CD8-positive, alpha-beta memory T cell (primary cell): Measurements from ENCODE around the gene PDGFD. TPM values are rescaled to one million over a fixed set of nuclear protein-coding genes. Genes with fewer than 3 reads are reported as not detected.
"Not testable (repeated sequence)": the region's sequence is repeated elsewhere in the genome, so short reads cannot be mapped to it uniquely, and the experiment has no call there.

Source experiments
- CTCF ChIA-PET: fragments of 350-600 bp; sonication (Branson Sonifier 250); formaldehyde crosslinking; loops from one replicate; lab custom pipeline; 2021; ENCODE audit warnings: antibody characterized with exemption; lab: Charles Lee
- POLR2A ChIA-PET: fragments of 350-600 bp; sonication (Branson Sonifier 250); formaldehyde crosslinking; loops from one replicate; lab custom pipeline; 2021; ENCODE audit warnings: antibody characterized with exemption; lab: Charles Lee
- DNase-seq, 5 donors: peaks; one replicate each; pipeline versions ENCODE4 v3.0.0 to v3.0.0-alpha.2; 2020 to 2022; ENCODE audit warnings: mixed read lengths in 1 of 5
- H3K27ac ChIP-seq: one replicate; pipeline ENCODE4 v1.7.0; 2013; ENCODE audit warnings: low read depth, mild to moderate bottlenecking, low read length, moderate library complexity
- H3K27me3 ChIP-seq: 2 replicates; pipeline ENCODE4 v1.7.0; 2013; ENCODE audit warnings: low read length, mild to moderate bottlenecking; ENCODE audit not compliant: insufficient read depth, poor library complexity, severe bottlenecking
- H3K36me3 ChIP-seq: 2 replicates; pipeline ENCODE4 v1.7.0; 2013; ENCODE audit warnings: mild to moderate bottlenecking, low read length, moderate library complexity; ENCODE audit not compliant: insufficient read depth
- H3K4me1 ChIP-seq: 2 replicates; pipeline ENCODE4 v1.7.0; 2013; ENCODE audit warnings: mild to moderate bottlenecking, low read length, moderate library complexity; ENCODE audit not compliant: insufficient read depth
- H3K4me3 ChIP-seq: 2 replicates; pipeline ENCODE4 v1.7.0; 2013; ENCODE audit warnings: mild to moderate bottlenecking, low read length
- H3K9me3 ChIP-seq: 2 replicates; pipeline ENCODE4 v1.7.0; 2013; ENCODE audit warnings: mild to moderate bottlenecking, low read length
- H3K27ac Mint-ChIP-seq, 8 donors: one replicate each; pipeline ENCODE4 v1.8.0; 2020 to 2021; ENCODE audit warnings: mixed read lengths in 8 of 8, mild to moderate bottlenecking in 6 of 8, inconsistent platforms in 3 of 8, moderate library complexity in 3 of 8
- H3K27me3 Mint-ChIP-seq, 2 donors: one replicate each; pipeline ENCODE4 v1.8.0; 2020 to 2021; ENCODE audit warnings: mixed read lengths in 2 of 2, mild to moderate bottlenecking in 1 of 2, moderate library complexity in 1 of 2
- H3K36me3 Mint-ChIP-seq, 3 donors: one replicate each; pipeline ENCODE4 v1.8.0; 2020 to 2021; ENCODE audit warnings: mixed read lengths in 3 of 3, inconsistent platforms in 1 of 3, mild to moderate bottlenecking in 1 of 3
- H3K4me1 Mint-ChIP-seq, 3 donors: one replicate each; pipeline ENCODE4 v1.8.0; 2020 to 2021; ENCODE audit warnings: mixed read lengths in 3 of 3, inconsistent platforms in 1 of 3, mild to moderate bottlenecking in 1 of 3
- H3K4me3 Mint-ChIP-seq, 7 donors: one replicate each; pipeline ENCODE4 v1.8.0; 2020 to 2021; ENCODE audit warnings: mixed read lengths in 7 of 7, mild to moderate bottlenecking in 6 of 7, moderate library complexity in 4 of 7, inconsistent platforms in 2 of 7
- H3K9me3 Mint-ChIP-seq, 5 donors: one replicate each; pipeline ENCODE4 v1.8.0; 2020 to 2022; ENCODE audit warnings: mixed read lengths in 5 of 5, mild to moderate bottlenecking in 3 of 5, moderate library complexity in 2 of 5, inconsistent platforms in 1 of 5
- polyA plus RNA-seq: library from polyadenylated mRNA; unstranded; fragments of 300-500 nt; fragmentation: Illumina TruSeq; gene quantifications from one replicate; pipeline ENCODE4 v1.2.3, GENCODE V29; 2021
- total RNA-seq, 2 experiments: library from RNA; stranded (reverse); gene quantifications; one replicate each; pipeline ENCODE4 v1.2.3, GENCODE V29; 2021

Gene PDGFD
- total and polyA plus RNA-seq, 3 experiments from 2014 or later = 0.15 to 8.1 (median 0.29) TPM

GRCh38 chr11:104055596-104055995 lies 108.4 kb downstream of the PDGFD start:
- H3K9me3 ChIP-seq = no peaks in the 10 kb centered on the region
- ChIA-PET CTCF (no interaction called here), POLR2A (no interaction called here)
- no peak for DNase-seq
- no peak overlapping the region for H3K27ac ChIP-seq
- no peak overlapping the region for H3K27ac Mint-ChIP-seq
- H3K27me3 Mint-ChIP-seq = no peaks in the 10 kb centered on the region
- H3K27me3 ChIP-seq = no peaks in the 10 kb centered on the region
- H3K36me3 Mint-ChIP-seq = no peaks in the 10 kb centered on the region
- no peak overlapping the region for H3K4me3 ChIP-seq
- no peaks in the 10 kb centered on the region for H3K4me1 Mint-ChIP-seq
- H3K4me1 ChIP-seq = no peaks in the 10 kb centered on the region
- H3K4me3 Mint-ChIP-seq = no peak overlapping the region
- H3K36me3 ChIP-seq = no peaks in the 10 kb centered on the region
- H3K9me3 Mint-ChIP-seq = peaks cover 0 to 2% (median 0%) of the 10 kb centered on the region in 5 donors

DNA sequence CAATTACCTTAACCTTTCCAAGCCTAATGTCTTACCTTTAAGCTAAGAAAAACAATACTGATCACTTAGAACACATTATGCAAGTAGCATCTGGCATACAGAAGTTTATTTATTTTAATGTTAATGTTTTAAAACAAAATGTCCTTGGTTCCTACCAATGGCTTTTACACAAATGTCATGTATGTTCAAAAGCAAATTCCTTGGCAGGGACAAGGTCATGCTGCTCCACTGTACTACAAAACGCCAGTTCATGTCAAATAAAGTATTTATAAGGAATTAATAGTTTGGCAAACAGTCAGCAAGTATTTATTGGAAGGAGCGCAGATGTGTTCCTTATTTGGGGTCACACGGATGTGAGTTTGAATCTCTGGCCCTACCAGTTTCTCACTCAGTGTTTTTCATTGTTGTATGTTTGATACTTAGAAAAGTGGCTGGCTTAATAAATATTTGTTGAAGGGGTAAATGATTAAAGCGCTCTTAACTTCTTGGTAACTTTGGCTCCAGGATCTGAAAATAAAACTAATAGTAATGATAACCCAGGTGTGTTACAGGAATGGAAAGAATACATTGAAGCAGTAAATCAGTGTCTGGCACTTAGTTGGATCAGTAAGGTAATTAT lies 108.9 kb downstream of the PDGFD start:
- Mint-ChIP-seq H3K9me3 (peaks cover 0 to 2% (median 0%) of the 10 kb centered on the region in 5 donors), H3K4me3 (no peak overlapping the region), H3K27ac (no peak overlapping the region), H3K4me1 (no peaks in the 10 kb centered on the region), H3K36me3 (no peaks in the 10 kb centered on the region), H3K27me3 (no peaks in the 10 kb centered on the region)
- Histone ChIP-seq H3K4me1 (no peaks in the 10 kb centered on the region), H3K27ac (no peak overlapping the region), H3K4me3 (no peak overlapping the region), H3K27me3 (no peaks in the 10 kb centered on the region), H3K36me3 (no peaks in the 10 kb centered on the region), H3K9me3 (no peaks in the 10 kb centered on the region)
- ChIA-PET POLR2A (no interaction called here), CTCF (no interaction called here)
- DNase-seq = no peak

- Mint-ChIP-seq H3K4me1 (no peaks in the 10 kb centered on the region), H3K27ac (no peak overlapping the region), H3K27me3 (no peaks in the 10 kb centered on the region), H3K9me3 (peaks cover 0 to 2% (median 0%) of the 10 kb centered on the region in 5 donors), H3K36me3 (no peaks in the 10 kb centered on the region), H3K4me3 (no peak overlapping the region)
- DNase-seq = no peak
- Histone ChIP-seq H3K36me3 (no peaks in the 10 kb centered on the region), H3K27me3 (no peaks in the 10 kb centered on the region), H3K9me3 (no peaks in the 10 kb centered on the region), H3K27ac (no peak overlapping the region), H3K4me1 (no peaks in the 10 kb centered on the region), H3K4me3 (no peak overlapping the region)
- CTCF ChIA-PET = no interaction called here
- POLR2A ChIA-PET = no interaction called here
Measured at GRCh38 chr11:104053743-104054478, 110.0 kb downstream of the PDGFD start.

GRCh38 chr11:104051778-104052177 lies 112.2 kb downstream of the PDGFD start:
- Mint-ChIP-seq H3K4me3 (no peak overlapping the region), H3K27ac (no peak overlapping the region), H3K9me3 (peaks cover 0 to 2% (median 0%) of the 10 kb centered on the region in 5 donors), H3K27me3 (no peaks in the 10 kb centered on the region), H3K4me1 (no peaks in the 10 kb centered on the region), H3K36me3 (no peaks in the 10 kb centered on the region)
- Histone ChIP-seq H3K36me3 (no peaks in the 10 kb centered on the region), H3K4me1 (no peaks in the 10 kb centered on the region), H3K27me3 (no peaks in the 10 kb centered on the region), H3K9me3 (no peaks in the 10 kb centered on the region), H3K4me3 (no peak overlapping the region), H3K27ac (no peak overlapping the region)
- POLR2A ChIA-PET = no interaction called here
- CTCF ChIA-PET = no interaction called here
- no peak for DNase-seq

DNA sequence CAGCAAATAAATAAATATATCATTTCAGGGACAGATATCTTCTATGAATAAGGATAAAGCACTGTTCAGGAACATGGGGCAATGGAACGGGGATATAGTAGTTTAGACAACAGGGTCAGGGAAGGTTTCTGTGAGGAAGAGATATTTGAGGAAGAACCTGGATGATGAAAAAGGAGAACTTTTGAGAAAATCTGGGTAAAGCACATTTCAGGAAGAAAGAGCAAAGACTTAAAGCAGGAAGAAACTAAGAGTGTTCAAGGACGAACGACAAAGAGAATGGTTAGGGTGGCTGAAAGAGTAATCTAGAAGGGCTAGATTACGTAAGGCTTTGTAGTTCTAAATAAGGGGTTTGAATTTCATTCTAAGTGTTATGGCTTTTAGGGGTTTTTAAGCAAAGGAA lies 114.8 kb downstream of the PDGFD start:
- DNase-seq = no peak
- Histone ChIP-seq H3K4me1 (no peaks in the 10 kb centered on the region), H3K27ac (no peak overlapping the region), H3K9me3 (no peaks in the 10 kb centered on the region), H3K27me3 (no peaks in the 10 kb centered on the region), H3K4me3 (no peak overlapping the region), H3K36me3 (no peaks in the 10 kb centered on the region)
- ChIA-PET POLR2A (no interaction called here), CTCF (no interaction called here)
- Mint-ChIP-seq H3K27me3 (no peaks in the 10 kb centered on the region), H3K9me3 (peaks cover 0 to 3% (median 0%) of the 10 kb centered on the region in 5 donors), H3K4me3 (no peak overlapping the region), H3K27ac (no peak overlapping the region), H3K36me3 (no peaks in the 10 kb centered on the region), H3K4me1 (no peaks in the 10 kb centered on the region)

- H3K4me3 Mint-ChIP-seq, H3K9me3 ChIP-seq, H3K36me3 ChIP-seq, POLR2A ChIA-PET, CTCF ChIA-PET, H3K27ac Mint-ChIP-seq, H3K27me3 ChIP-seq, DNase-seq, H3K4me3 ChIP-seq, H3K27me3 Mint-ChIP-seq, H3K27ac ChIP-seq, H3K36me3 Mint-ChIP-seq, H3K9me3 Mint-ChIP-seq, H3K4me1 Mint-ChIP-seq, H3K4me1 ChIP-seq: not testable (repeated sequence)
Measured at GRCh38 chr11:104046858-104047257, 117.1 kb downstream of the PDGFD start.

DNA sequence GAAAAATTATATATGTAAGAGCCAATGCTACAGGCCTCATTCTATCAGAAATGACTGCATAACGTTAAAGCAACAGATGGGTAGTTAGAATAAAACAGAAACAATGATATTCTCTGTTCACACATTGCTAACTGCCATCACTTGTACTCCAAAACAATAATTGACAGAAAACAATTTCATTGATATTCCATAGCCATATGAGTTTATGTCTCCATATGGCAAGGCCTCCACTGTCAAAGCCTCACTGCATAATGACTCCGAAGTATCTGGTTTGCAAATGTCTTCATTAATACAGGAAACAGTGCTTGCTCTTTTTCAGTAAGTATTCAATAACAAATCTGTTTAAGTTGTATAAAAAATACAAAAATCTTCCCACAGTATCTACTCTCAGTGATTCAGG lies 117.6 kb downstream of the PDGFD start:
- no peak overlapping the region for H3K27ac Mint-ChIP-seq
- Histone ChIP-seq H3K4me3 (no peak overlapping the region), H3K9me3 (no peaks in the 10 kb centered on the region), H3K27me3 (no peaks in the 10 kb centered on the region), H3K4me1 (no peaks in the 10 kb centered on the region), H3K36me3 (no peaks in the 10 kb centered on the region), H3K27ac (no peak overlapping the region)
- H3K4me1 Mint-ChIP-seq = no peaks in the 10 kb centered on the region
- DNase-seq = no peak
- H3K4me3 Mint-ChIP-seq = no peak overlapping the region
- POLR2A ChIA-PET = no interaction called here
- CTCF ChIA-PET = no interaction called here
- H3K9me3 Mint-ChIP-seq = peaks cover 0 to 3% (median 0%) of the 10 kb centered on the region in 5 donors
- no peaks in the 10 kb centered on the region for H3K27me3 Mint-ChIP-seq
- H3K36me3 Mint-ChIP-seq = no peaks in the 10 kb centered on the region

GRCh38 chr11:104043678-104044239 lies 120.2 kb downstream of the PDGFD start:
- ChIA-PET POLR2A (no interaction called here), CTCF (no interaction called here)
- Histone ChIP-seq H3K27me3 (no peaks in the 10 kb centered on the region), H3K36me3 (no peaks in the 10 kb centered on the region), H3K4me1 (no peaks in the 10 kb centered on the region), H3K4me3 (no peak overlapping the region), H3K27ac (no peak overlapping the region), H3K9me3 (no peaks in the 10 kb centered on the region)
- Mint-ChIP-seq H3K36me3 (no peaks in the 10 kb centered on the region), H3K9me3 (peaks cover 0 to 3% (median 0%) of the 10 kb centered on the region in 5 donors), H3K27me3 (no peaks in the 10 kb centered on the region), H3K4me1 (no peaks in the 10 kb centered on the region), H3K27ac (peak overlapping the region in 1 of 8 donors; percentile 50), H3K4me3 (no peak overlapping the region)
- DNase-seq = no peak
